GM19351 (cell line): Measurements from ENCODE around the gene E2F2.
A peak's percentile ranks its signal among the peaks of the same experiment; 100 is the strongest.

Experiments
- ATAC-seq: cut with Tn5 transposase; IDR thresholded peaks from one replicate; pipeline ENCODE4 v1.9.1; 2021; ENCODE audit warnings: mild to moderate bottlenecking, moderate library complexity; ENCODE audit not compliant: unreplicated experiment

E2F2 gene, protein sequence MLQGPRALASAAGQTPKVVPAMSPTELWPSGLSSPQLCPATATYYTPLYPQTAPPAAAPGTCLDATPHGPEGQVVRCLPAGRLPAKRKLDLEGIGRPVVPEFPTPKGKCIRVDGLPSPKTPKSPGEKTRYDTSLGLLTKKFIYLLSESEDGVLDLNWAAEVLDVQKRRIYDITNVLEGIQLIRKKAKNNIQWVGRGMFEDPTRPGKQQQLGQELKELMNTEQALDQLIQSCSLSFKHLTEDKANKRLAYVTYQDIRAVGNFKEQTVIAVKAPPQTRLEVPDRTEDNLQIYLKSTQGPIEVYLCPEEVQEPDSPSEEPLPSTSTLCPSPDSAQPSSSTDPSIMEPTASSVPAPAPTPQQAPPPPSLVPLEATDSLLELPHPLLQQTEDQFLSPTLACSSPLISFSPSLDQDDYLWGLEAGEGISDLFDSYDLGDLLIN

DNA sequence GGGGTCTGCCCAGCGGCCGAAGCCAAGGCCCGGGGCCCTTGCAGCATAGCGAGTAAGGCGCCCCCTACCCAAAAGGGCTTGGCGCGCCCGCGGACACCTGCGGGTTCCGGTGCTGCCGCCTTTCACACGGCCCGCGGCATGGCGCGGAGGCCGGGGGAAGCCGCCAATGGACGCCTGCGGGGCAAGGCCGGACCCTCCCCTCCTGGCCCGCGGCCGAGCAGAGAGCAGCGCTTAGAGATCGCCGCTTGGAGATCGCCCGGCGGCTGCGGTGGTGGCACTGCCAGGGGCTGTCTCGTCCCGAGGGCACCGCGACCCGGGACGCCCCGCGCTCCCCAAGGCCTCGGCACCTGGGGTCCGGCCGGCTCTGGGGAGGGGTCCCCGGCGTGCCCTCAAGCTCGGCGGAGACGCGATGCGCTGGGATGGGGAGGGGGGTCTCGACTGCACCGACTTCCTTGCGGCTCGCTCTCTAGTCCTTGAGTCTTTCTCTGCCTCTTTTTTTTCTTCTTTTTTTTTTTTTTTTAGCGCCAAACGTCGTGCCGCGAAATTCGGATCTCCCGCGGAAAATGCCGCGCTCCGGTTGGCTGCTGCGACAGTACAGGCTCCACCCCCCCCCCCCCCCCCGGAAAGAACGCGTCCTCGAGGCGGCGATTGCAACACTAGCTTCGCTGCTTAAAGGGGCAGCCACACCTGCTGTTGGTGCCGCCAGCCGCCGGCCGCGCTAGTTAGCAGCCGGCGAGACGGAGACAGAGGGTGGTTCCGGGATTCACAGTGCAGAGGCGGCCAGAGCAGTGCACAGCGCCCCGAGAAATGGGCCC, at the start of gene E2F2:
TSS of gene E2F2 (minus strand) at position 487 of the 815 bp plus-strand sequence. CDS start at position 47, 440 bp downstream.
- peak; percentile 56 for ATAC-seq

DNA sequence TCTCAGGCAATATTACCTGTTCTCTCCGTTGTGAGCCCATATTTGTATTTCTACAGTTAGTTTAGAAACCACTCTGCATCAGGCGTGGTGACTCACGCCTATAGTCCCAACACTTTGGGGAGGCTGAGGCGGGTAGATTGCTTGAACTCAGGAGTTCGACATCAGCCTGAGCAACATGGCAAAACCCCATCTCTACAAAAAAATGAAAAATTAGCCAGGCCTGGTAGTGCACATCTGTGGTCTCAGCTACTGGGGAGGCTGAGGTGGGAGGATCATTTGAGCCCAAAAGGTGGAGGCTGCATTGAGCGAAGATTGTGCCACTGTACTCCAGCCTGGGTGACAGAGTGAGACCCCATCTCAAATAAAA, 47.9 kb upstream of the E2F2 start:
- ATAC-seq, result no peak

DNA sequence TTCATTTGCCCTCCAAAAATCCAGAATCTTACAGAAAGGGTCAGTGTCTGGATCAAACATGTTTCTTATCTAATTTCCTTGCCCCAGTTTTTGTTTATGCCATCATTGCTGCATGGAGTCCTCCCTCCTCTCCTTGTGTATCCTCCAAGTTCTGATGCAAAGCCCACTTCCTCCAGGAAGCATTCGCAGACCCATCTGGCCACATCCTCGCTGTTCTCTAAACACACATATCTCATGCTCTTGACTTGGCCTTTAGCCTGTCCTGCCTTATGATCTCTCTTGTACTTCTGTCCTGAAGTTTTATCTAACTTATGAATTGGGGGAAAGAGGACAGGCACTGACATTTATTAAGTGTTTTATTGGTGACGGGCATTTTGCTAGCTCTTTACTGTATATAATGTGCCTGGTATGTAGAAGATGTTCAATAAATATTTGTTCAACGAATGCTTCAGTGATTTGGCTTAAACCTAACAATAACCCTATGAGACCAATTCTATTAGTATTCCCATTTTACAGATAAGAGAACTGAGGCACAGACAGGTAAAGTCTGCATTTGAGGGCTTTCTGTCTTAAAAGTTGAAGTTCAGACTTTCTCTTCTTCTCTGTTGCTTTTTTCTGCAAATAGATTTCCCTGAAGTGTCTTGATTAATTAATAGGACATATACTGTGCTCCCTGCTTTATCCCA, 47.4 kb upstream of the E2F2 start:
- ATAC-seq, result no peak

DNA sequence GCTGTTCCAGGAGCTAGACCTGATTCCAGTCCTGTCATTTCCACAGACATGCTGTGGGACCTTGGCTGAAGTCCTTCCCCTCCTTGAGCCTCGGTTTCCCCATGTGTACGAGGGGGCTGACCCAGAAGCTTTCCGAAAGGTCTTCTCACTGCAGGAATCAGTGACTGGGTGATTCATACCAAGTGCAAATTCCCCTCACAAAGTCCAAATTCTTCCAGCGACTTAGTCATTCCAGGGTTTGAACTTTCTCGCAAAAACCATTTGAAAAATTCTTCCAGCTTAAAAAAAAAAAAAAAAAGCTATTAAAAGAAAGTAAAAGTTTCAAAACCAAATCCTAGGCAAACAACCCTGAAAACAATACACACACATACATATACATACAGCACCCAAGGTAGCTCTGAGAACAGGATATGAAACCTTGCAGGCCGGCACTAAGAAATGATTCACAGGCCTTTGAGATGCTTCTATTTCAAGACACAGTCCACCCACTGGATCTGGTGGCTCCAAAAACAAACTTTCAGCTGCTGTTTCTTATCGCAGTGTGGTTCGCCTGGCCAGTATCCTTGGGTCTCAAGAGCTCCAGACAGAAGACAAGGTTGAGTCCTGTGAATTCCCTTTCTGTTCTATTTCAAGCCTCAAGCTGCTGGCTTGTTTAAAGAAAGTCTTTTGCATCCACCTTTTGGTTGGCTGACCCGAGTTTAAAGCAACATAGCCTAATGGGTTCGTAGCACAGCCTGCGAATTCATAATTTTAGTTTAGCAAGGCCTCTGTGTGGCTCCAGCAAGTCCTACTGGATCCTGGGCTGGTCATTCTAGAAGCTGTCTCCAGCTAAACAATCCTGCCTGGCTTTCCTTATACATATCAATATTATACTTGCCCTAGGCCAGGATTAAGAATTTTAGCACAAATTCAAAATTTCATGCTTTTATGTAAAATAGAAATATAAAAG, 46.3 kb upstream of the E2F2 start:
- peak; percentile 87 for ATAC-seq

DNA sequence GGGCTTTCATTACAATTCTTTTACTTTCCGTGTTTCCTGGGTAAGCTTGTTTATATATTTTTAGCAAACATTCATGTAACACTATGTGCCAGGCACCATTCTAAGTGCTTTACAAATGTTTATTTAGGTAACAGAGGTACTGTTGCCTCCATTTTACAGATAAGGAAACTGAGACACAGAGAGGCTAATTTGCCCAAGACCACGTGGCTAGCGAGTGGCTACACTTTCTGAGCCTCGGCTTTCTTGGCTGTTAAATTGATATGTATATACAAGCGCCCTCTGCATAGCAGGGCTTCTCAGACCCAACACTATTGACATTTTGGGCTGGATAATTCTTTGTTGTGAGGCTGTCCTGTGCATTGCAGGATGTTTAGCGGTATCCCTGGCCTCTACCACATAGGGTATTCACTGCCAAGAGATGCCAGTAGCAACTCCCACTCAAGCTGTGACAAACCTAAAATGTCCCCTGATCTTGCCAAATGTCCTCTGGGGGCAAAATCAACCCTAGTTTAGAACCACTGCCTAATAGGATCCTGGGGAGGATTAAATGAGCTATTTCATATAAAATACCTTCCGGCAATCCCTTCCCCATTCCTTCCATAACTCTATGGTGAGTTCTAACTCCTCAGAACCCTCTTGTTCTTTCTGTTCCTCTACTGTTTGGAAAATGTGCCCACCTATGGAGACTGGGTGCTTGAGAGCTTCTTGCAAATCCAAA, 45.5 kb upstream of the E2F2 start:
- ATAC-seq, result no peak

DNA sequence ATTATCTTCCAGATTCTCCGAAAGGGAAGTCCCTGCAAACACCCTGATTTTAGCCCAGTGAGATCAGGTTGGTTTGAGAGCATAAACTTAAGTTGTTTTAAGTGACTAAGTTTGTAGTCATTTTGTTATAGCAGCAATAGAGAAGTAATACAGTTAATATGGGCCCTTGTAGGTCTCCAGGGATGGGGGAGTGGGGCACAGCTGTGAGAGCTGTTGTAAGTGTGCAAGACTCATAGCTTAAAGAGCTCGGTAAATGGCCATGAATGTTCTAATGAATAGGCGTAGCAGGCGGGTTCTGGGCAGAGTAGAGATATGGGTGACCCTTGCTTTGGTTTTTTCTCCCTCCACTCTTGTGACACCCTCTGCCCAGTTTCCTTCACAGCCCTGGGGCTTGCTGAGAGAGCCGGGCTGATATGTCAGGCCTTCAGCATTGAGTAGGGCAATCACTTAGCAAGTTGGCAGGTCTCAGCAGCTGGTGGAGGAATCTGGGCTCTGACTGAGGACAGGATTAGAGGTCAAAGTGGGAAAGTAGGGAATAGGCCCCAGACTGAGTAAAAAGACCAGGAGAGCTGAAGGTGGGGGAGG, 44.3 kb upstream of the E2F2 start:
- ATAC-seq, result no peak

DNA sequence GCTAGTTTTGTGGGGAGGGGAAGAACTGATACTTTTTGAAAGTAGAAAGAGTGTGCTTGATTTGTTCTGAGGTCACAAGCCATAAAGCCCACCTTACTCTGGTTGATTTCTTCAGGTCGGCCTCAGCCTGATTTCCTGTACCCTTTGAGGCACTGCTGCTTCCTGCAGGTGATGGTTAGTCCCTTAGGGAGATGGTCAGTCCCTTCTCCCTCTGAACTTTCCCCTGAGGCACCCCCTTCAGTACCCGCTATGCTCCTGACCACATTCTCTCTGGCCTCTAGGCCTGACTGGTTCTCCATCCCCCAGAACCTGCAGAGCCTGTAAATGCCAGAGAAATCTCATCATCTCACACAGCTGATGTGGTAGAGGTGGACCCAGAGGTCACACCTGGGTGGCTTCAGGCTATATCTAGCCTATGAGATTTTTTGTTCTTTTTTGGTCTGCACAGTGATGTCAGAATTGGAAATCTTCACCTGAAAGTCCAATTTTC, 43.3 kb upstream of the E2F2 start:
- no peak for ATAC-seq

DNA sequence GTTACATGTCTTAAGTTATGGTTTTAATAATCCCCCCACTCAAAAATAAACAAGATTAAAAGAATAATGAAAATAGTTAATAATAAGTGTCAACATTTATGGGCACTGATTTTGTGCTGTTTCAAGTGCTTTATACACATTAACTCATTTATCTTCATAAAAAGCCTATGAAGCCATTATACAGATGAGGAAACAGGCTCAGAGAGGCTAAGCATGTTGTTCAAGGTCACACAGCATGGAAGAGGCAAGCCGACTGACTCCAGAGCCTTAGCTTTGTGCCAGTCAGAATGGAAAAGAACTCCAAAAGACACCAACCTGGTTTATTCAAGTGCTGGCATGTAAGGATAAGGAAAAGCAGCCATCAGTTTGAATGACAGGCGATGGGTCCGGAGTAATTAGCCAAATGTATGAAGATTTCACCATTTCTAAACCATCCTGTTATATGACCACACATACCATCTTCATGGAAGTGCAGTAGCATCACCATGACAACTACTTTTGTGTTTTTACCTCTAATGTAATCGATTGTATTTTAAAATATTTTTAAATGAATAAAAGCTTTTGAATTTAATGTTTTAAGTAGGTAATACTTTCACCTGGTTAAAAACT, 42.6 kb upstream of the E2F2 start:
- ATAC-seq, result no peak

DNA sequence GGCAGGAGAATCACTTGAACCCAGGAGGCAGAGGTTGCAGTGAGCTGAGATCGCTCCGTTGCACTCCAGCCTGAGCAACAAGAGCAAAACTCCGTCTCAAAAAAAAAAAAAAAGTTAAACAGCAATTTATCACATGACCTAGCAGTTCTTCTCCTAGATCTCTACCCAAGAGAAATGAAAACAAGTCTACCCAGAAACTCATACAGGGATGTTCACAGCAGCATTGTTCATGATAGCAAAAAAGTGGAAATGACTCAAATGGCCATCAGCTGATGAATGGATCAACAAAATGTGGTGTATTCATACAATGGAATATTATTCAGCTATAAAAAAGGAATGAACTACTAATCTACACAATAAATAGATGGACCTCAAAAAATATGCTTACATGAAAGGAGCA, 40.4 kb upstream of the E2F2 start:
- no peak for ATAC-seq

DNA sequence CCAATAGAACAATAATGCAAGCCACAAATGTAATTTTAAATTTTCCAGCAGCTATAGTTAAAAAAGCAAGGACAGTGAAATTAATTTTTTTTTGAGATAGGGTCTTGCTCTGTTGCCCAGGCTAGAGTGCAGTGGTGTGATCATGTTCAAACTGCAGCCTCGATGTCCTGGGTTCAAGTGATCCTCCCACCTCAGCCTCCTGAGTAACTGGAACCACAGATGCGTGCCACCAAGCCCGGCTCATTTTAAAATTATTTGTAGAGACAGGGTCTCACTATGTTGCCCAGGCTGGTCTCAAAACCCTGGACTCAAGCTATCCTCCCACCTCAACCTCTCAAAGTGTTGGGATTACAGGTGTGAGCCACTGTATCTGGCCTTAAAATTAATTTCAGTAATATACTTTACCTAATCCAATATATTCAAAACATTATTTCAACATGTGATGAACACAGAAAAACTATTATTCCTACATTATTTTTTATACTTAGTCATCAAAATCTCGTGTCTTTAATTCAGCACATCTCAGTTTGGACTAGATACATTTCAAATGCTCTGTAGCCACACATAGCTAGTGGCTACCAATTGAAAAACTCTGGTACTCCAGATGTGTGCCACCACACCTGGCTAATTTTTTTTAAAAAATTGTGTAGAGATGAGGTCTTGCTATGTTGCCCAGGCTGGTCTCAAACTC, 39.1 kb upstream of the E2F2 start:
- ATAC-seq, result no peak

DNA sequence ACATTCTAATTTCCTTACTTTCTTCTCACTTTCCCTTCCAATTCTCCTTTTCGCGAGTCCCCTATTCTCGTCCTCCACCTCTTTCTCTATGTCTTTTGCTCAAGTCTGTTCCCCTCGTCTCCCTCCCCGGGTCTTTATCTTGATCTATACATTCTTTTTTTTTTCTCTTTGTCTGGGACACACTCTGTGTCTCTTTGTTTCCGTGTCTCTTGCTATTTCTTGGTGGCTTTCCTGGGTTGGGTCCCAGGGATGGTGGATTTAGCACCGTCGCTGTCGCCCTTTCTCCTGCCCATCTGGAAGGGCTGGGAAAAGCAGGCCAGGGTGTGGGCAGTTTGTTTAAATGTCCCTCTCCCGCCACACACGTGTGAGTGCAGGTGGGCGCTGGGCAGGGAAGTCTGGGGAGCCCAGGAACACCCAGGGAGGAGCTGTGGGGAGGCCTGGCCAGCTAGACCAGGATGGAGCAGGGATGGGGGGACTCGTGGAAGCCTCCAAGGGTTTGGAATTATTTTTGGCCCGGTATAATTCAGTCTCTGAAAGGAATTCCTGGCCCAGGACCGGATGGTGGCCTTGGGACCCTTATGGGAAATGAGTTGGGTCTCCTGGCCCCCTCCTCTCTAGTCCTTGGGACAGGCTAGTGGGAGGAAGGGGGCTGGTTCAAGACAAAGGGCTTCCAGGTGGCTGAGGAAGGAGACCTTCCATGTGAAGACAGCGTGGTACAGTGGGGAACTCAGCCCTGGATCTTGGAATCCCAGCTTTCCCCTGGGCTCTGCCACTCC, 37.8 kb upstream of the E2F2 start:
- ATAC-seq, result no peak

DNA sequence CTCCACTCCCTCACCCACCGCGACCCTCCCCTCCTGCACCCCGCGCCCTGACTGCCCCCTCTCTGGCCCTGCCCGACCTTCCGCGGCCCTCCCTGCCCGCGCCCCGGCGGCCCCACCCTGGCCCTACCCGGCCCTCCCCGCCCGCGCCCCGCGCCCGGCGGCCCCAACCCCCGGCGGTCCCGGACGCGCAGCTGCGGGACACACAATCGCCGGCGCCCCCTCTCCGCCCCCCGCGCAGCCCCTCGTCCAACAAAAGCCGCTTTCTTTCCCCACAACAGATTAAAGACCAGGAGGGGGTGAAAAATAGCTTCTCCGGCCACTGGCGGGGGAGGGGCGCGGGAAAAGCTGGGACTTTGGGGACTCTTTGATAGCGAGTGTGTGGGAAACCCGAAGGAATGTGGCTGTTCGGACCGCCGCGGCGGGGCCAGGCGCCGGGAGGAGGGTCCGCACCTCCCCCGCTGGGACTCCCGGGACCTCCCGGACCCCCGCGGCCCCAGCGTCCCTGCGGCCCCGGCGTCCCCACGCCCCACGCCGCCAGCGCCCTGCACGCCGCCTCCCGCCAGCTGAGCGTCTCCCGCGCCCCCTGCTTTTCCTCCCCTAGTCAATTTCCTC, 37.1 kb upstream of the E2F2 start:
- ATAC-seq, result no peak

DNA sequence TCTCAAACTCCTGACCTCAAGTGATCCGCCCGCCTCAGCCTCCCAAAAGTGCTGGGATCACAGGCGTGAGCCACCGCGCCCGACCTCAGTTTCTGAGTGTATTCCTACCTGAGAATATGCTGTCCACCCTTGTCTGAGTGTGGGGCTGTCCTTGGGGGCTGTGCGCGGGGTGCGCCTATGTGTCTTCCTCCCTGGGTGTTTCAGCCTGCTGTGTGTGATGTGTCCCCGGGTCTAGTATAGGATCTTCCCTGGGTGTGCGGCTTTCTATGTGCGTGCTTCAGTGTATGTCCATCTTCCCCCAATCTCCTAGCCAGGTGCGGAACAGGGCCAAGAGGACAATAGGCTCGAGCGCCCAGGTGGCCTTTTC, 36.6 kb upstream of the E2F2 start:
- ATAC-seq, result no peak

DNA sequence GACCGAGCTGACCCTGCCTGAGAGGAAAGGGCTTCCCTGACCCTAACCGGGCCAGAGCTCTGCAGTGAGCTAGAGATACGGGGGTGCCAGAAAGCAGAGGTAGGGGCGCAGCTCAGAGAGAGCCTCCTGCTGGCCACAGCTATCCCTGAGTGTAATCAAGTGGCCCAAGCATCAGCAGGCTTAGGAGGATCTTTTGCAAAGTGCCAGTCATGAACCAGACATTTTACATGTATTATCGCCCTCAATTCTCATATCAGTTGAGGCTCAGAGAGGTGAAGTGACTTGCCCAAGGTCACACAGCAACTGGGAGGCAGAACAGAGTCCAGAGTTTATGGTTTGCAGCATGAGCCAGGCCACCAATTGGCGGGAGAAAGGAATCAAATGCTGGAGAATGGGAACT, 35.3 kb upstream of the E2F2 start:
- no peak for ATAC-seq

DNA sequence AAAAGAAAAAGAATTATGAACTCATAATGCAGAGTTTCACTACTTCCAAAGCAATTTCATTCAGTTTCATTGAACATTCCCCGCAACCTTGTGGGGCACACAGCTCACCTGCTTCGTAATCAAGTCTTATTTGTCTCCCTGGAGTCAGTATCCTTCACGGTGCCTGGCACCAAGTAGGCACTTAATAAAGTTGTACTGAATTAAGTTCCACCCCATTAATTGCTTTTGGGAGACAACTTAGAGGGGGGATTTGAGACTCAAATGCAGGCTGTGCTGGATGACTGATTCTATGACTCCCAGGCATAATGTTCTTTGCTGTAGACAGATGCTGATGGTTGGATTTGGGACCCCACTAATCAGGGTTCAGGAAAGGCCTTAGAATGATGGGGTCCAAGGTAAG, 34.7 kb upstream of the E2F2 start:
- ATAC-seq, result no peak

DNA sequence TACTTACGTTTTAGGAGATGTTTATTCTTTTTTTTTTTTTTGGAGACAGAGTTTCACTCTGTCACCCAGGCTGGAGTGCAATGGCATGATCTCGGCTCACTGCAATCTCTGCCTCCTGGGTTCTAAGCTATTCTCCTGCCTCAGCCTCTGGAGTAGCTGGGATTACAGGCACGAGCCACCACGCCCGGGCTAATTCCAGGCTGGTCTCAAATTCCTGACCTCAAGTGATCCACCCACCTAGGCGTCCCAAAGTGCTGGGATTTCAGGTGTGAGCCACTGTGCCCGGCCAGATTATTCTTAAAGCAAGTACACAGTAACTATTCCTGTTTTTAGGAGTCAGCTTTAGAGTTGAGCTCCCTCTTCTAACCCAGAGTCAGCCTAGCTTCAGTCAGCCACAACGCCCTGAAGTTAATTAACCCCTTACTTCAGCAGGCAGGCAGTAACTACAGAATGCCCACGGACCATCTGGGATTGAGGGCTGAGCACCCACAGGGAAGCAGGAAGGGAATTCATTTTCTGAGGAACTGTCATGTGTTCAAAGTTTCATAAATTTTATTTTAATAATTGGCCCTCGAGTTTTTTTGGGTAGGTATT, 33.6 kb upstream of the E2F2 start:
- no peak for ATAC-seq
